GM04504 (cell line): ENCODE results near the gene LINC00237.

ENCODE experiments used
- DNase-seq: peaks from one replicate; pipeline ENCODE4 v3.0.0-alpha.2; 2012; ENCODE audit warnings: low read depth

LINC00237 gene

DNA sequence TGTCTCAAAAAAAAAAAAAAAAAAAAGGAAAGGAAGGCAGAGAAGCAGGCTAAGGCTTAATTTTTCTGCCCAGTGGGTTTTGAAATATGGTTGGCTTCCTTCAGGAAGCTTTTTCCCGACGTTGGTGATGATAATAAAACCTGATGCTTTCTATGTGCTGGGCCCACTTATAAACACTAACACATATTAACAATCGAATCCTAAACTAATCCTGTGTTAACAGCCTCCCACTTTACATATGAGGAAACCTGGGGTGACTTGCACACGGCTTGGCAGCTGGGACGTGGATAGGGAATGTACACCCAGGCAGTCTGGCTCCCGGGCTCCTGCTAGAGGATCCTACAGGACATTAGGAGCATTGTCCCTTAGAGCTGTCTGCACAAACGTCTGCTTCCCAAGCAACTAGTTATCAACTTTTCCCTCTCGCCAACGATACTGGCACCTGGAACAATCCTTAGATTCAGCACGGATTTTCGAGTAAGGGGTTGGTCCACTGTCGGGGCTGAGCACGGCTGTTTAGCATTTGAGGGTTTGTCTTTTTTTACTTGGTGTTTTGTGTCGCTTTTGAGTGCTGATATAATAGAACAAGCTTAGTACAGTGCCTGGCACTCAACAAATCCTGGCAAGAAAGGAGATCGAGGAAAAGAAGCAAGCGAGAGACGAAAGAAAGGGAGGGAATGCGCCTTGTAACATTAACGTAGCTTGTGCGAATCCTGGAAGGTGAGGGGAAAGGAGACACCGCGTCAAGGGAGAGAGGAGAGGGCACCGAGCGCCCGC lies 19.1 kb upstream of the LINC00237 start:
- DNase-seq: no peak

DNA sequence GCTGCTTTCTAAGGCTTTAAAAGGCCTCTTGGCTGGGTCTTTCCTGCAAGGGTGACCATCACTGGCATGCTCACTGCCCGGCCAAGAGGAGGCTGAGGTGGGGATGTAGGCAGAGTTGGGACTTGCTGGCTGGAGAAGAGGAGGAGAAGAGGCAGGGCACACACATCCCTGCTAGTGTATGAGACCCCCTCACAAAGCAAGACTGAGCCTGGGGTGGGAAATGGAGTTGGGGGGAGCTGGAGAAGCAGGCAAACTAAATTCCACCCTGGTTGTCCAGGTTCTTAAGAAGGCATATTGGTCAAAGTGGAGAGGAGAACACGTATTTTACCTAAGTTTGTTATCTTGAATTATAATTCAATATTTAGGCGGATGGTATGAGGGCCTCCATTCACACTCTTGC lies 18.0 kb upstream of the LINC00237 start:
- no peak for DNase-seq

DNA sequence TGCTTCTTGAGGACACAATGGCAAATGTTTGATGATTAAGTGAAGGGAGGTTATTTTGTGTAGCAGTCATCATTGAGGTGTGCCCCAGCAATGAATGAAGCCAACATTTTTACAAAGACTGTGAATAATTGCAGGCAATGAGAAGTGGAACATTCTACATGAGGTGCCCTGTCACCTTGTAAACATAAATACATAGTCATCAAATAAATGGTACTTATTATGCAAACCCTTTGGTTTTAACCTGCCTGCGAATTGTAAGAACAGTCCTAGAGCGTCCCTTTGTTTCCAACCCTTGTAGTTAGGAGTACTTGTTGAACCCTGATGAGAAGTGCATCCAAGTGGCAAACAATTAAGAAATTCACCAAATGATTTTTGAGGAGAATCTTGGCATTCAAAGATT lies 12.6 kb upstream of the LINC00237 start:
- no peak for DNase-seq

DNA sequence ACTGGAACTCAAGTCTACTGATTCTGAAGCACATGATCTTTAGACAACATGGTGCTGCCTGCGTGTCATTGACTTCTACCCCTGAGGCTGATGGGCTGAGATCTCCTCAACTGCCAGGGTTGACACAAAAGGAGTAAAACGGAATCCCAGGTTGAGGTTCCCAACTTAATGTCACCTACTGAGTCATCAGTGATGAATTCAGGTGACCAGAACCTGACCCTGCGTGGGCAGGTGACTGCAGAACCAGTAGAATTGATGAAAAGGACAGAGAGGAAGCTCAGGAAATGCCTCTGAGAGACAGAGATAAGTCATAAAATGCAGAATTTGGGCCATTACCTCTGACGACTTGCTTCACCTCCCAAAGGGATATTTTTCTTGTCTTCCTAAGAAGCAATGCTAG lies 12.0 kb upstream of the LINC00237 start:
- DNase-seq: no peak

DNA sequence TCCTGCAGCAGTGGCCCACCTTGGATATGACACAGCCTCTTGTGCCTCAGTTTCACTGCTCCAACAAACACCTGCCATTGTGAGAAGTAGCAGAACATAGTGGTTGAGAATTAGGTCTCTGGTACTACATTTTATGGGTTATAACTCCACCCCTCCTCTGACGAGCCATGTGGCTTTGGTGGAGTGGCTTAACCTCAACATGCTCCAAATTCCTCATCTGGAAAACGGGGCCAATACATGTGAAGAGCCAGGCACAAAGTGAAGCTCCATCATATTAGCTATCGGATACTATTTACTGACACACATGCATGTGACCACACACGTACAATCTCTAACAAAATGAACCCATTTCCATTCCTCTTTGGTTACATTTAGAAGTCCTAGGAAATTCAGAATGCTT lies 11.4 kb upstream of the LINC00237 start:
- no peak for DNase-seq

DNA sequence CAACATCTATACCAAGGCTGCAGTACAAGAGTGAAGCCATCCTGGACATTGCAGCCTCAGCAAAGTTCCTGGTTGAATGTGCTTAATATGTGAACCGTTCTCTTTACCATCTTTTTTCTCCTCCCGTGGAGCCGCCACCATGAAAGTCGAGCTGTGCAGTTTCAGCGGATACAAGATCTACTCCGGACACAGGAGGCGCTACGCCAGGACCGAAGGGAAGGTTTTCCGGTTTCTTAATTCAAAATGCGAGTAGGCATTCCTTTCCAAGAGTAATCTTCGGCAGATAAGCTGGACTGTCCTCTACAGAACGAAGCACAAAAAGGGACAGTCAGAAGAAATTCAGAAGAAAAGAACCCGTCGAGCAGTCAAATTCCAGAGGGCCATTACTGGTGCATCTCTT lies 8.4 kb upstream of the LINC00237 start:
- DNase-seq: no peak

DNA sequence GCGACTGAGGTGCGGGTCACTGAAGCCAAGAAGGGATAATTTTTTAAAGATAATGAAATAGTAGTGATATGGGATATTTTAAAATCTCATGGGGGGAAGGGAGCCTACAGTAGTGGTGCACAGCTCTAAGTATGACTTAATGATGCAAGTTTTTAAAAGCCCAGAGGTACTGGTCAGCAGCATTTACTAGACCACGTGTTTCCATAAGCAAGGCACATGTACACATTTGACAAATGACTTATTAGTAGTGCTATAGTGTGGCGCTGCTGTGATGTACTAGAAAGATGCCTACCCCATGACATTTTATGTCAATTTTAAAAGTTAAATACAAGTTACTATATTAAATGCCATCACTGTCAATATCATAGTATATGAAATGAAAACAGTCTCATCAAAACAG lies 7.5 kb upstream of the LINC00237 start:
- DNase-seq: no peak

DNA sequence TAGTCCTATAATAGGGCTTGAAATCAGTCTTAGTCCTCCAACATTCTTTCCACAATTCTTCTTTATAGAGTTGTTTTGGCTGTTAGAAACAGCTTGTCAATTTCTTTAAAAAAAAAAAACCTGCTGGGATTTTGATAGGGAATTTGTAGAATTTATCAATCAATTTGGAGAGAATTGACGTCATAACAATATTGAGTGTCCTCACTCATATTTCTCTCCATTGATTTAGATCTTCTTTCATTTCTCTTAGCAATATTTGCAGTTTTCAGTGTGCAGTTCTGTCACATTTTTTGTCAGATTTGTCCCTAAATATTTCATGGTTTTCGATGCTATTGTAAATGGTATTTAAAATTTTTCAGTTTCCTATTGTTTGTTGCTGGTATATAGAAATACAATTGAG lies 5.3 kb upstream of the LINC00237 start:
- no peak for DNase-seq

DNA sequence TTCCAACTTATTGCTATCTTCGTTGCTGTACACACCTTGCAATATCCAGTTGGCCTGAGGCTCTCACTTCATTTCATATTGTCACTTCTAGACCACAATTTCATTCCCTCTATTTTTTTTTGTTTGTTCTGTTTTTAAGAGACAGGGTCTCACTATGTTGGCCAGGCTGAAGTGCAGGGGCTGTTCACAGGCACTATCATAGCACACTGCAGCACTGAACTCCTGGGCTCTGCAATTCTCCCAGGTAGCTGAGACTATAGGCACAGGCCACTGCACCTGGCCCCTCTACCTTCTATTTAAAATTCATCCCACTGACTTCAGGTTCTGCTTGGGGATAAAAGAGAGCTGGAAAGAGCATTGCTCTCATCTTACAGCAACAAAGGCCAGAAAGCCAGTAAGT lies 4.7 kb upstream of the LINC00237 start:
- no peak for DNase-seq

DNA sequence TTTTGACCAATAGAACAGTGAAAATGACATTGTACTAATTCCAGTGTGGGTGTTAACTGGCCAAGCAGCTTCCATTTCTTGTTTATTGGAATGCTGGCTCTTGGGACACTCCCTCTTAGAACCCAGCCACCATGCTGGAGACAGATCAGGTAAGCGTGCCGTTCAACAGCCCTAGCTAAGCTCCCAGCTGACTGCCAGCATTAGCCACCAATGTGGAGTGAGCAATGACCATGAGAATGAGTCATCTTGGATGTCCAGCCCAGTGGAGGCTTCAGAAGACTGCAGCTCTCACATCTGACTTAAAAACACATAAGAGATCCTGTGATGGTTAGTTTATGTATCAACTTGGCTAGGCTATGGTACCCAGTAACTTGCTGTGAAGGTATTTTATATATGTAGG lies 3.0 kb upstream of the LINC00237 start:
- DNase-seq: no peak

DNA sequence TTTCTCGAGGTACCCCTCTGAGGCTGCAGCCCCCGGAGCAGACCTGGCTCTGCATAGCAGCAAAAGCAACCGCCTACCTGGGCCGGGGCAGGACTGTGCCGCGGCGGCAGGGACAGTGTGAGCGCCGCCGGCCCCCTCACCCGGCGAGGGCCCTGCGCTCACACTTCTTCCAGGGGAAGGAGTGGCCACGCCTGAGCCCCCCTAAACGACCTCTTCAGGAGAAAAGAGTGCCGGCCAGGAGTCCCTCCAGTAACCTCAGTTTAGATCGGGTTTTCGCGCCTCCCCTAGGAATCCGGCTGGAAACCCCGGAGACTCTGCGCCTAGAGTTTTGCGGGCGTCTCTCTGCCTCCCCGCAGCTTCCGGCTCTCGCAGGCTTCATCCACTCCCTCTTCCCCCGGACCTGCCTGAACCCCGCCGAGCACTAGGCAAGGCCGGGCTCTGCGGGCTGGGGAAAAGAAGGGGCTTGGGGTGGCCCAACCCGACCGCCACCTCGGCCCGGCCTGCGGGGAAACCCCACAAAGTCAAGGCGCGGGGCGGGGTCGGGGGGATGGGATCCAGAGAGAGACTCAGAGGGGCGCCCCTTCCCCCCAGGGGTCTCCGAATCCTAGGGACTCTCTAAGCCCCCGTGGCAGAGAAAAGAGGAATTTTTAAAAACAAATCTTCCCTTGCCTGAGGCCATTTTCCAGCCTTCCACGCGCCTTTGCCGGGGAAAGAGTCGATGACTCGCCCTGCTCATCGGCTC lies 558 bp downstream of the LINC00237 start:
- no peak for DNase-seq

DNA sequence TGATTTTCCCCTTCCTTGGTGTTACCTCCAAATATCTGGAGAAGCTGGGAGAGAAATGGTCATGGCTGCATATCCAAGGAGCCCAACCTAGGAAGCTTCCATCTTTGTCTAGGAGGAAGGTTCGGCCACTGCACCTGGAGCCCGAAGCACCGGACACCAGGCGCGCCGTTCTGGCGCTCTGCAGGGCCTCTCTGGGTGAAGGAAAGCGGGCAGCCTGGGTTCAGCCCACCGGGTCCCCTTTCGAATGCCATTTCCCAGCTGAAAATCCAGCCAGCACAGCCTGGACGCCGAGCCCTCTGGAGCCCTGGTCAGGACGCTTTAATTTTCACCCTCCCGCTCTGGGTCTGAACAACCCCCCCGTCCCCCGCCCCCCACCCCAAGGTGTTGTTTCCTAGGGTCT lies 1.2 kb downstream of the LINC00237 start:
- DNase-seq: no peak

DNA sequence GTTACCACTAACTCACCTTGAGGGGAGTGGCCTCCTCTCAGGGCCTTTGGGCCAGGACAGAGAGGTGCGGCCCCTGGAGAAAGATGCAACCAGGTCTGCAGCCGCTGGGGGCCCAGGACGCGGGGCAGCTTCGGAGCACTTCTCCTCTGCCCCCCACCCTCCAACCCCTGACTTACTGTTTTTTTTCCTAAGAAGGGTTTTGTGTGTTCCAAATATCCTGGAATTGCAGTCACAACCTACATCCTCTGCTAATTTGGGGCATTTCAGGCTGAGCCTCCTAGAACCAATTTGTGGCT lies 1.7 kb downstream of the LINC00237 start:
- DNase-seq: no peak

DNA sequence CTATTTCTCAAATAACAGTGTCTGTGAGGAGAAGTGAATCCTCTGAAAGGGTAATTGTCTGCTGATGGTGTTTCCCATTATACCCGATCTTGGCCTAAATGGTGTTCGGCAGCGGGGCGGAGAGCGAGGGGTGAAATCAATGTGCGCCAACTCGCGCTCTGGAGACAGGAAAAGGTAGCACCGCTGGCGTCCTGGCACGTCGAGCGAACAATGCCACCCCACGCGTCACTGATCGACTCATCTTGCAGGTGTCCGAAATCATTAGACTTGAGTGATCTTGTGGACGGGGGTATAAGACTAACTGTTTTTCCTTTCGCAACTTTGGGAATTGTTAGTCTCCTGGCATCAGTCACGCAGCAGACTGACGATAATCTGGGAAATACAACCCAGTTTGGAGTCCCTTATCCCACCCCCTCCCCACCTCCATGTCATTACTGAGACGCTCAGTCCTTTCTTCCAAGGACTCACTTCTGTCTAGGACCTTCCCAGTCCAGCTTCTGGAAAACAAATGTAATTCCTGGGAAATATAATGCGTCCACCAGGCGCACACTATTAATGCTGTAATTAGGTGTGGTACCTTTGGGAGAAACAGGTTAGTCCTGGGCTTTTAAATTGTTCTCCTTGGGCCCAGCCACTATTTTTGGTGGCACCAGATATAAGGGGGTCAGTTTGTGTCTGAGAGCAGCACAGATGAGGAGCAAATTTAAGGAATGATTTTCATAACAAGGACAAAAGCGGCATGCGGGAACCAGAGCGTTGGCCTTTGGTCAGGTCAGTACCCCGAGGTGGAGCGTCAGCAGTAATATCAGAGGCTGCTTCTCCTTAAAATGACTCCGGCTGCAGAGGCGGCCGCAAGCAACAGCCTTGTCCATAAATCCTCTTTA lies 2.3 kb downstream of the LINC00237 start:
- DNase-seq: no peak

DNA sequence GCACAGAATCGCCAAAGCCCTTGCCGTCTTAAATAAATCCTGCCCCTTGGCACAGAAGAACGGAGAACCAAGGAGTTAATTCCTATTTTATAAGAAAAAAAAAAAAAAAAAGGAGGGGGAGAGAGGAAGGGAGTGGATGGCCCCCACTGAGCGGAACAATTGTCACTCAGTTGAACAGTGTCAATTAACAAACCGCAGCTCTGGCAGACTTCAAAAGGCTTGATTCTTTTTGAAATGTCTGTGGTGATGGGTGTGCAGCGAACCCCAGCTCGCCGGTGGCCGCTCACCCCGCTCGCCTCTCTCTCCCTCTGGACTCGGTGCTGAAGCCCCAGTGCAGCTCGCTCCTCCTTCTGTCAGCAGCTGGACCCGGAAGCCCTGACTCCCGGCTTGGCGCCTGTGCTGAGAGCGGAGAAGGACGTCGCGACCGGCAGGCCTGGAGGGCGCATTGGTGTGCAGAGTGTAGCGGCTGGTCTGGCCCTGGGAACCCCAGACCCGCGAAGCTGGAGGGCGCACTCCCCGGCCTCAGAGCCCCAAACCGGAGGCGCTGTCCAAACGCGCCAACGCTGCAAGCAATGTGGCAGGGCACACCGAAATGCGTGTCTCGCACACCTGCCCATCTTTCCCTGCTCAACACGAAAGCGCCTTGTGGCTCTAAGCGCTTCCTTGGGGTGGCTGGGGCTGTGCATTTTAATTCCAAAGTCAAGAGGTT lies 3.4 kb downstream of the LINC00237 start:
- DNase-seq: no peak

DNA sequence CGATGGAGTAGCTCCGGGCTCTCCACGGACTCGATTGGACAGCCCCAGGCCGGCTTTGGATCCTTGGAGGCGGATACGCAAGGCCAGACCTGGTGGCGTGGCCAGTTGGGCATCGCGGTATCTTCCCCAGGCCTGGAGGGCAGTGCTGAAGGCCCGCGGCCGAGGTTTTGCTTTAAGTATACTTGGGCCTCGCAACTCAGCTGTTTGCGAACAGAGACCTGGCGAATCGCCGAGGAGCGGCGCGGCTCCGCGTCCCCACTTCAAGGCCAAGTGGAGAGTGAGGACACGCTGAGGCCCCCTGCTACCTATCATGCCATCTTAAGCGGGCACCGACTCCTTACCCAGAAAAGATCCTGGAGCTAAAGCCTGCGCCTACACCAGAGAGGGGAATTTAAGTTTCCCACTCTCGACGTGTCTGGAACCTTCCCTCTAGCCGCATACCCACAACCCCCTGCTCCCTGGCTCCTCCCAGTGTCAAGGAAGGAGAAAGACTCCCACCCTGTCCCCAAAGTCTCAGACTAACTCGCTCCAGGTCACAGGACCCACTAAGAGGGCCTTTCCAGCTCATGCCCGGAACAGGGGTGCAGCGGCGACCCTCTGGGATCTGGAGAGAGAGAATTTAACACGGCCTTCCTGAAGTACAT lies 4.1 kb downstream of the LINC00237 start:
- no peak for DNase-seq

DNA sequence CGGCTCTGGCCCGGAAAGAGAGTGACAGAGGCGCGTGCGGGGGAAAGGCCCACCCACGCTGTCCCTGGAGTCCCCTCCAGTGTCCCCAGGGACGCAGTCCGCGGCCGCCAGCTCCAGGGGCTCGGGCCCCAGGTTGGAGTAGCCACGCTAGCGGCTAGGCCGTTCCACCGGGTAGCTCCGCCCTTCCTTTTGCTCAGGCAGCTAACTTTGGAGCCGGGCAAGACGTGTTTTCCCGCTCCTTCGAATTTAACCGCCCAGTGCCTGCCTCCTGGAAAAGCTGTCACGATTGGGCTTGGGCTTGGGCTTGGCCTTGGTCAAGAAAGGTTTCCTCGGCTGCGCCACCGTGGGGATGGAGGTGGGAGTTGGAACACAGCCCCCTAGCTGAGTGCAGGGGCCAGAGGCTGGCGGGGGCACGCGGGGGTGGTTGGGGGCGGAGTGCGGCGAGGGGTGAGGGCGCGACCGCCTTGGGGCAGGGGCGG lies 4.7 kb downstream of the LINC00237 start:
- DNase-seq: no peak

DNA sequence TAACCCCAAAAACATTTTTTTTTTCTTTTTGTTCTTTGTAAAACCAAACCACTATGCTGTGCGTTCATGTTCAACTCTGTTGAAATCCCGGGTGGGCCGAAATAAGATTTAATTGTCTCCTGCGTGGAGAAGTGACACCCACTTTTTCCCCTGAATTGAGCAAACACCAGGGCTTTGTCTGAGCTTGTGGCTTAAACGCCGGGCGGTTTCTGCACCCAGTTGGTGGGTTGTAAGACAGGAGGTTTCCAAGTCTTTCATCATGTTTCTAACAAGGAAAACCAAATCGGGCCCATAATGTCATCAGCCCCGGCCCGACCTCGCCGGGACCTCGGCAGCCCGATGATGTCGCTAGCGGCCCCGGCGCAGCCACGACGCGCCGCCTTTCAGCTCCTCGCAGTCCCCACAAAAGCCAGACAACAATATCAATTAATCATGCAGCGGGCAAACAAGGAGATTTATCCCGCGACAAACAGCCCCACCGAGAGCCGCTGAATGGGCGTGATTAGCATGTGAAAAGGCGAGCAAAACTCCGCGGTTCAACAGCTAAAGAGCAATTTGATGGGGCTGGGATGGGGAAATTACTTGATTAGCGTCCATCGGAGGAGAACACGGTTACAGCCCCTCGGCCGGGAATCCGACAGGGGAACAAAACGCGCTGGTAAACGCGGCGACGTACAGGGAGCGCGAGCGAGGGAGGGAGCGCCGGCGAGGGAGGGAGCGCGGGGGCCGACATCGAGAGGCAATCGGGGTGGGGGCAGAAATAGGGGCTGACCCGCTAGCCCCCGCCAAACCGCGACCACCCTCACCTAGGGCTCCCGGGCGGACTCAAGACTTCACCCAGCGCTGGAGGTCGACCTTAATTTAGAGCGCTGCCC lies 5.3 kb downstream of the LINC00237 start:
- DNase-seq: no peak

DNA sequence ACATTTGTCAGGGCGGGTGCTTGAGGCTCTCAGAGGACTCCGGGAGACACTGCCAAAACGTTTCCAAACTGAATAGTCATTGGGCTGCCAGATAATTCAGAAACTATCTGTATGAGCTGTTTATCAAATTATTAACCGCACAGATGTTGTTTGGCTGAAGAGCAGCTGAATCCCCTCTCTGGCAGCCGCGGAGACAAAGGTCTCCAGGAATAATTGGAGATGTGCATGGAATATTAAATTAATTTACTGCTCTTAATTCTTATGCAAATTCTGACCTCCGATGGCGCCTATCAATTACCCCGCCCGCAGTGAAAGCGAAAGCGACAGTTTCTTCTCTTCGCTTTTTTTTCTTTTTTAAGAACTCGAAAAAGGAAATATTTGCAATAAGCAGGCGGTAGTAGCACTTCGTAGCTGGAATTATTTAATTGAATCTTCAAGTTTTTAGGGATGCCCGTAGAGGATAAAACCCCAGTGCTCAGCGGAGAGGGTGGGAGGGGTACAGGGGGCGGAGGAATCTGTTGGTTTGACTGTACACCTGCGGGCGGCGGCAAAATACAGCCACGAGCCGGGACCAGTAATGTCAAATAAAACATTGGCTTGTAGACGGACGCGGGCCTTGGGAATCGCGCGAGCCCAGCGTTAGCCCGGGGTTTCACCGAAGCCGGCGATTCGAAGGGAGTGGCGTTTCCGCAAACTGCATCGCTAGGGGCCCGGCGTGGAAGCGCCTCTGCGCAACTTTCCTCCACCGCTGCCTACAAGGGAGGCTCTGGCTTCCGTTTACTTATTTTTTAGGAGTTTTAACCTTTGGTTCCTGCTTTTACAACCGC lies 6.2 kb downstream of the LINC00237 start:
- DNase-seq: no peak
